HG03354 (cell line): ENCODE results near the gene SIAH2.

Experiments used
- ATAC-seq: cut with Tn5 transposase; IDR thresholded peaks from one replicate; pipeline ENCODE4 v1.9.1; 2021; ENCODE audit warnings: mild to moderate bottlenecking; ENCODE audit not compliant: unreplicated experiment, poor library complexity, severe bottlenecking

The SIAH2 gene

DNA sequence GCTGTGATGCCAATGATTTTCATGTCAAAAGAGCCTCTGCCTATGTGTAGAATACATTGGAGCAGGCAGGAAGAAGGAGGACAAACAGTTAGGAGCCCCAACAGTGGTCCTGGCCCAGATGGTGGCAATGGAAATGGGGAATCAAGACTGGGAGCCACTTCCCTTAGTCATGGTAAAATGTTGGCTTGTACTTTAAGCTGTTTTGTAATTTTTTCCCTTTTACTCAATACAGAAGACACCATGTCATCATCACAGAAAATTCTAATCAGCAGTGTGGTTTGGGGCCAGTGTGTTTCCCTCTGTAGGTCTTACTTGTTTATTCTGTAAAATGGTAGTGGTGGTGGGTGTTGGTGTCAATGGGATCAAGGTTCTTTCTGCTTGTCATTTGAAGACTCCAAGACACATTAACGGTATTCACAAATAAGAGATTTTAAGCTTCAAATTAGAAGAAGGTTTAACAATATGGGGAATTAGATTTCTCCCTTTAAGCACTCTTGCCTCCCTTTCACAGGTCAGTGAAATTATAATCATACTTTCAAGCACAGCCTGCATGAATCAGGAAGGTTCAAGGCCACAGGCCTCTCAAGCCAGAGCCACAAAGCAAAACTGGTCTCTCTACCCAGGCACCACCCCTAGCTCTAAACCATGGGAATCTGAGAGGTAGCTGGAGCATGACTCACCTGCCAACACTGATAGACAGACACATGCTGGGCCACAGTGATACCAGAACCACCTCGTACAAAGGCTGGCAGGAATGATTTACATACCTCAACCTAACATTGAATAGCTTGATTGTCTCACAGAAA lies 24.9 kb downstream of the SIAH2 start:
- peak; percentile 47 for ATAC-seq

DNA sequence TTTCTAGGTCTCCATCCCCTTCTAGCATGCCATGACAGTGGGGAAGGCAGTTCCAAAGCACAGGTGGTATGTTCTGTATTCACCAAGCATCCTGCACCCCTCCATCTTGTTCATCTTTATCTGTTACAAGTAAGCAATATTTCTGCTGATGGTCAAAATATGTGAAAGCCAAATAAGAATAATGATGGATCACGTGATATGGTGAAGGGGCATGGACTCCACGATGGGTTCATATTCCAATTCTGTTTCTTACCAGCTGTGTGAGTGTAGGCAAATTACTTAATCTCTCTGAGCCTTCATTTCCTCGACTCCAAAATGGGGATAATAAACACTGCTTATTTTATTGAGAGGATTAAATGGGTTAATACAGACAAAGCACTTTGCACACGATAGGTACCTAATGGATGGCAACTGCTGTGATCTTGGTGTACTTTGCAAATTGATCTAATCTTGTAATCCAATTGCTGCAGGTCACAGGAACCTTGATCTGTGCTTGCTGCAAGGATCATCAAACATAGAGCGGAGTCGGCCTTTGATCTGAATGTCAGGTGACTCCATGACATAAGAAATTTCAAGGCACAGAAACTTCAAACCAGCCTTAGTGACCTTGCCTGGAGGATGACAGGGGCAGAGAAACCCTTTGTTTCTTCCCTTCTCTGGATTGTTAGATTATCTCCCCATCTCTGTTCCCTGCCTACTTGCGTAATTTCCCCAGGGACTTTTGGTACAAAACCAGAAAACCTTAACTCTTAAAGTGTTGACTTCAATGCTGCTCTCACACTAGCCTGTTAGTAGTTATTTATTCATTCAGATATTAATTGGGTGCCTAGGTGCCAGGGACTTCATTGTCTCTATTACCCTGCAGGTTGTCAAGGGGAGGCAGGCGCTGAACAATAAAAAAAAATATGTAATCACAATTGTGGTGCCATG lies 25.8 kb downstream of the SIAH2 start:
- ATAC-seq: no peak

DNA sequence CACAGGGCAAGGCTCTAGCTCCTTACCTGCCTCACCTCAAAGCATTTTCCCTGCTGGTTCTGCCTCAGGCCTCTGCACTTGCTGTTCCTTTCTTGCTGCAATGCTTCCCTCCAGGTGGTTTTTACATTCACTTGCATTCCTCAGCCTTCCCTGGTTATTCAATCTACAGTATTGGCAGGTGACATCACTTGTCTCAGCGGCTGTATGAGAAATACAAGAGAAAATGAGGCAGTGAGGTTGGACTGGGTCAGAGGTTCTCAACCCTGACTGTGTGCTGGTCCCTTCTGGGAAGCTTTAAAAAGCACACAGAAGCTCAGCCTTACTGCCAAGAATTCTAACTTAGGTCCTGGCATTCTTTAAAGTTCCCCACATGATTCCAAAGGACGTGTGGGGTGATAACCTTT lies 26.7 kb downstream of the SIAH2 start:
- ATAC-seq: no peak

DNA sequence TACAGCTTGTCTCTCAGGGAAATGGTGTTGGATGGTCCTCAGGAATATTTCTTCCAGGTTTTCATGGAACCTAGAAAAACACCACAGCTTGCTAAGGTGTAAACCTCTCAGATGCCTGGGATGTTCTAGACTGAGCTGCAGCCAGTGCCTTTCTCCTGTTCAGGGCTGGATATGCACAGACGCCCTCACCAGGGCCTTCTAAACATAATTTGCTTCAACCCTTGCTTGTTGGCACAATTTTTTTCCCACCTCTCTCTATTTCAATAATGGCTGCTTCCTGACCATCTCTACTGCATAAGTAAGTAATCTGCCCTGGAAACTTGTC lies 28.2 kb downstream of the SIAH2 start:
- ATAC-seq: no peak

DNA sequence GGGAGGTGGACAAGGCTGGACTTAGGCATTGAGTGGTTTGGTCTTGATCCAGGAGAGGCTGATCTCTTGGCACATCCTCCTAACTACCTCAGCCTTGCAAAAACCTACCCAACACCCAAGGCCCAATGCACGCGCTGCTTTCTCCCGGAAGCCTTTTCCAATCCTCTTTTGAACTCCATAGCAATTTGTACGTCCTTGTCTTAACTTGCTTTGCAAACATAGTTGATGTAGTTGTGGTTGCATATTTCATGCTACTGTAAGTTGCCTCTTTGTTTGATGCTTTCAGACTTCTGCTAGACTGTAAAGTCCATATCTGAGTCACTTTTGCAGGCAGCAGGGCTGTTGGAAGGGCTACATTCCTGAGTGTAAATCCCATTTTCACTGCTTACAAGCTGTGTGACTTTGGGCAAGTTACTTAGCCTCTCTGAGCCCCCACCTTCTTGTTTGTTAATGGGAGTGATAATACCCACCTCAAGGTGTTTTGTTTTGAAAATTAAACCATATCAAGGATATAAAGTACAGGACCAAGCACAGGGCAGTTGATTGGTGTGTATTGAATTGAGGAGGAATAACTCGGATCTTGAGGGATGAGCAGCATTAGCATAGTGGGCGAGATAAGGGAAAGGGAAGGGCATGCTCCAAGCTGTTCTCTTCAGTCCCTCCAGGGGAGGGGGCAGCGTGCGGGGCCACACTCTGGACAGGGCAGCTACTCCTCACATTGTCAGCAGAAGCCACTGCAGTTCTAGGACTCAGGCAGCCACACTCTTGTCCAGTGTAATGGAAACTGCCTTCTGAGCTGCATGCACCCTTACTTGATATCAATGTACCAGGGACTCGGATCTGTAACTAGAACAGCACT lies 28.8 kb downstream of the SIAH2 start:
- no peak for ATAC-seq

DNA sequence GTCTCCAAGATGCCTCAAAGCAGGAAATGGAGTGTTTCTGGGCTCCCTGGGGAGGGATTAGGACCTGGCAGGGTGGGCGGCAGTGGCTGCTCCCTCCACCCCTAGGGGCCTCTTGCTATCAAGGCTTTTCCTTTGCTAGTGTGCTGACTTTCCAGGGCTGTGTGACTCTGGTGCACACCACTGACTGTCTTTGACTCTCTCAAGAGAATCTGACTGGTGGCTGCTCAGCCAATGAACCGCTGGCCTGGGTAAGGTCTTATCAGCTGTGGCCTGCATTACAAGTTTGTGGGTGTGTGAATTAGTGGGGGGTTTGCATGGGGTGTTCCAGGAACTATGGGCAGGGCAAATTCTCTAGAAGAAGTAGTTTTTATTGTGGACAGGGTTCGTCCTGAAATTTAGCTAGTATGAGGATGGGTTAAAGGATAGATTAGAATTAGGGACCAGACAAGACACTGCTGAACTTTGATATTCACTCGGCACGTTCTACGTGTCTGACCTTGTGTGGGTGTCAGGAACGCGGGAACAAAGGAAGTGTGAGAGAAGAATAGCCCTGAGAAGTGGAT lies 29.5 kb downstream of the SIAH2 start:
- no peak for ATAC-seq

DNA sequence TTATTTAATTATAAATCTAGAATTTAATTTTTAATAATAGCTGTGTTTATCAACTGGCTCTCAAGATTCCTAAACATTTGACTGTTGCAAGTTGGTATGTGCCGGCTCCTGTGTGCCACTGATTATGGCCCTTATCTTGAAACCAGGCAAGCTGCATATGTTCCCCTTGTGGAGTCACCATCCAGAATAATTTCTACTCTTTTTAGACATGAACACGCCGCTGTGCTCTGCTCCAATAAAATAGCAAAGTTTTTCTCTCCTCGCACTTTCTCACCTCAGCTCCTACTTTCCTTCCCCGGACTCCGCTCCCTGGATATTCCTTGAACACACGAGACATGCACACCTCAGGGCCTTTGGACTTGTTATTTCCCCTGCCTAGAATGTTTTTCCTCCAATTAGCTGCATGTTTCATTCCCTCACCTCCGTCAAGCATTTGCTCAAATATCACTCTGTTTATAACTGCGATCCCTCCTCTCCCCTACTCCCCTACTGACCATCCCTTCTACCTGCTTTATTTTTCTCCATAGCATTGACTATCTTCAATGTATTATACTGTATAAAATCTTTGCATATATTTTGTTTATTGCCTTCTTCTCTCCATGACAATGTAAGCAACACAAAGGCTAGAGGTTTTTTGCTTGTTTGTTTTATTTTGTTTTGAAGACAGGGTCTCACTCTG lies 33.1 kb downstream of the SIAH2 start:
- ATAC-seq: no peak

DNA sequence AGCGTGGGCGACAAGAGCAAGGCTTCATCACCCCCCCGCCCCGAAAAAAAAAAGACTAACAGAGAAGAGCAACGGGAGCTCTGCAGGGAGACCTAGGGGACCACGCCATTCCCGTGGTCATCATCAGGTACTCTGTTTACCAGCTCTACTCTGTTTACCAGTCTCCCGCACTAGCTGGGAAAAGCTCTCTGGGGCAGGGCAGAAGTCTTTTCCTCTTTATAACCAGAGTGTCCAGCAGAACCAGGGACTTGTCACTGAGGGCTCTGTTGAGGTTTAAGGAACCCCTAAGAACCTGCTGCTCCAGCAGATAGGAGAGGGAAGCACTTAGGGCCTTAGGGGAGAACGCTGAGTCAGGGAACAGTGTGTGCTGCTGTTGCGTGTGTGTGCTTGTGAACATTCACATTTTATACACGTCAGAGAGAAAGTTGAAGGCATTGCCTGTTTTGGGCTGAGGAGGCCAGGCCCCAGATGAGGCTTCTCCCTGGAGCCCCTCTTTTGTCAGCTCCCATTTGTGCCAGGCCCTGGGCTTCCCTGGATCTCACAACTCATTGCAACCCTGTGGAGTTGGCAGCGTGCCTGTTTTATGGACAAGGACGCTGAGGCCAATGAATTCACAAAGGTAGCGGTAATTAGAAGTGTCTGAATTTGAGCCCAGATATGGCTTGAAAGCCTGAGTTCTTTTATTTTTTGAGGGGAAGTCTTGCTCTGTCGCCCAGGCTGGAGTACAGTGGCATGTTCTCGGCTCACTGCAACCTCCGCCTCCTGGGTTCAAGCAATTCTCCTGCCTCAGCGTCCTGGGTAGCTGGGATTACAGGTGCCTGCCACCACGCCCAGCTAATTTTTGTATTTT lies 35.1 kb downstream of the SIAH2 start:
- ATAC-seq: no peak

DNA sequence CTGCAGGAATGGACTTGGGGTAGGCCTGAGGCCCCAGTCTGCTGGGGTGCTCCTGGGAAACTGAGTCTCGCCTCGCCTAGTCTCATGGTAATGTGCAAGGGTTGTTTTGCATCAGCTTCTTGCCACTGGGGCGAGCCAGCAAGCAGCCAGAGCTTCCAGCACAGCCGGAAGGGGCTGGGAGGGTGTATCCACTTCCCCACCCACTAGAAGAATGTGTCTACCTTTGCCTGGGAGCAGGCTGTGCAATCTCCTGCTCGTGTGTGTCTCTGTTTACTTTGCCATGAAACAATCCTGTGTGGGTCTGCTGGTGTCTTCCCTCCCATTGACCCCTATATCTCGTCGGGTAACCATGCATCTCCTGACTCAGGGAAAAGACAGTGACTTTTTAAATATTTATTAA lies 37.4 kb downstream of the SIAH2 start:
- ATAC-seq: no peak

DNA sequence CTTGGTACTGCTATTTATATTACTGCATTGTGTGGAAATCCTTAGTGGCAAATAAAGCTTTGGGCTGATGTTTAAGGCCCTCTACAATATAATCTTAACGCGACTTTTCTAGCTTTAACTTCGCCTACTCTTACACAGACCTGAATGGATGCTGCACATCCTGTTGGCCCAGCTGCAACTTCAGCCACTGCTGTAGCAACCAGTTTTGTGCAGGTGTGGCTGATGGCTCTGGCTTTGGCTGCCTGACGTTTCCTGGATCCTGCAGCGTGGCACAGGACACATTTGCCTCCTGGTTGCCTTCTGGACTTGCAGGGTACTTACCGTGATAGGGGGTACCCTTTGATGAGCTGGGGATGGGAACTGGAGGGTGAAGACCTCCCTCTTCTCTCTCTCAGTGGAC lies 39.0 kb downstream of the SIAH2 start:
- ATAC-seq: no peak

DNA sequence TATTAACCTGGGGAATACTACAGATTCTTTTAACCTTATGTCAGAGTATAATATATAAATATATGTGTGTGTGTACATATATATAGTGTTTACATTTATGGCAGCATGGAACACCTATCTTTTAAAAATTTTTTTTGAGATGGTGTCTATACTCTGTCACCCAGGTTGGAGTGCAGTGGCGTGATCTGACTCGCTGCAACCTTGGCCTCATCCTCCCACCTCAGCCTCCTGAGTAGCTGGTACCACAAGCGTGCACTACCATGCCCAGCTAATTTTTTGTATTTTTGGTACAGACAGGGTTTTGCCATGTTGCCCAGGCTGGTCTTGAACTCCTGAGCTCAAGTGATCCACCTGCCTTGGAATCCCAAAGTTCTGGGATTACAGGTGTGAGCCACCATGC lies 40.7 kb downstream of the SIAH2 start:
- ATAC-seq: no peak

DNA sequence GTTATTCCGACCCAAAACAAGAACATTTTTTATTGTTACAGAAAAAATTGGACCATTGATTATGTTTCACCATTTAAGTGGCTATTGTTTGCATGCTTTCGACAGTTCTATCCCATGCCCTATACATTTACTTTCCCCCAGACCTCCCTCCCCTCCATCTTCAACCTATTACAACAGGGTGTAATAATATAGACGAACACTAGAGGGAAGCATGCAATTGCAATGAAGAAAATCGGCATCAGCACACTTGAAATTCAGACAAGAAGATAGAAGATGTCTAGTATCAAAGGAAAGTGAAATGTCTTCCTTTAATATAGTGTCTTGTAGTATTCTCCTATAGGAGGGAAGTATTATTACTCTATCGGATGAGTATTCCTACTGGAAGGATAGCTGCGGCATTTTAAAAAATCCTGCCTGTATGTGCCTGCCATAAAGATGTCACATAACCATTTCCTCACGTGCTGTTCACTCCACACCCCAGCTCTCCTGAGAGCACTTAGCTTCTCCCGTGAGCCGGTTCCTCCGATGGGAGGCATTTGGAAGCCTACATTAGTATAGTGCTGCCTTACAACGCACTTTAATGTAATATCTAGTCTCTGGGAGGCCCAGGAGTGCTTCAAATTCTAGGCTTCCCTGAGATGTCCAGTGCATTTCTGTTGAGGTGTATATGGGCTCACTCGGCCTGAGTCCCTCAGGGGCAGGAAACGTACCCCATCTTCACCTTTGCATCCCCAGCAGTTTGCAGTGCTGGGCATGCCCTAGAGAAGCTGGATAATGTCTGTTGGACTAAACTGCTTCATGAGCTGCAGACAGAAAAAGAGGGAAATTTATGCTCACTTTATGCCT lies 41.5 kb downstream of the SIAH2 start:
- ATAC-seq: peak; percentile 90

DNA sequence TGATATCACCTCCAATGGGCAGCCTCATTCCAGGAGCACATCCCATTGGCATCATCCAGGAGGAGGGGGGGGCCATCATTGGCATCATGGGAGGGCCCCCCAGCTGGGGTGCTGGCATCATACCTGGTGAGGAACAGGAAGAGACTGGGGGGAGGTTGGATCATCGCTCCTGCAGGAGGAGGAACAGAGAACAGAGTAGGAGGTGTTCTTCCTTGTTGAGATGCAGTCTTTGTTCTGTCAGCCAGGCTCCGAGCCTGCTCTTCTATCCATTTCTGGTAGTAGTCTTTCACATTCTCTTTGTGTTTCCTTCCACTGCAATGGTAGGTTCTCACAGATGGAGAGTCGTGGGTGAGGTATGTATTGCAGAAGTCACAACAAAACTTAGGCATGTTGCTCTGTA lies 42.5 kb downstream of the SIAH2 start:
- ATAC-seq: no peak

DNA sequence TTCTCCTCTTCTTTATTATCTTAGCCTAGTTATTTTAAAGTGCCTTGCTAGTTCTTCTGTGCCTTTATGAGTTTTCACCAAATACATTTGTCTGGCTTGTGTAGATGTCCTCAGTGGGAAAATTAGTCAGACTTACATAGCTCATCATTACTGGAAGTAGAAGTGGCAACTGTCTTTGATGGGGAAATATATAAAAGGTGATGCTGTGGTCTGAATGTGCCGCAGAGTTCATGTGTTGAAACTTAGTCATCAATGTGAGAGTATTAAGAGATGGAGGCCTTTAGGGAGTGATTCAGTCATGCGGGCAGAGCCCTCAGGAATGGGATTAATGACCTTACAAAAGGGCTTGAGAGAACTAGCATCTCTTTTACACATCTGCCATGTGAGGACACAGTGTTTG lies 52.9 kb downstream of the SIAH2 start:
- no peak for ATAC-seq

DNA sequence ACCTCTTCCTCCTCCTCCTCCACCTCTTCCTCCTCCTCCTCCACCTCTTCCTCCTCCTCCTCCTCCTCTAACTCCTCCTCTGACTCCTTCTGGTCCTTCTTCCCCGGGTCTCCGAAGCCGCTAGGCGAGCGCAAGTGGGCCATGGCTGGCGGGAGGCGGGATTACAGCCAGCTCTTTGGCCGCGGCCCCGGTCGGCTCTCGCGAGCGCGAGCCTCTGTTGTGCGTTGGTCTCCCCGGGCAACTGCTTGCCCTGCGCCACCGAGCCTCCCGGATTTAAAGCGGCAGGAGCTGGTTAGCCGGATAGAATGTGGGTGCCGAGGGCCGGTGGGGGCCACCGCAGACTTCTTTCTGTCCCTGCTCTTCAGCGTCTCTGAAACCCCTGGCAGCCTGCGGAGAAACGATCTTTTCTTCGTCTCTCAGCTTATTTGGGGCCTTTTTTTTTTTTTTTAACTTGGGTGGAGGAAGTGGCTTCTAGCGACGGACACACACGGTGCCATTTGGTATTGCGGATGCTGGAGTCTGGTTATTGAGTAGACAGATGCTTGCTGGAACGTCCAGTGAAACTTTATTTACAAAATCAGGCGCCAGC lies 59.1 kb downstream of the SIAH2 start, which contains the start of gene ERICH6:
Gene ERICH6 (minus strand): TSS at position 165 of the 589 bp plus-strand sequence. CDS start 22 bp downstream, at position 143.
- peak; percentile 98 for ATAC-seq

DNA sequence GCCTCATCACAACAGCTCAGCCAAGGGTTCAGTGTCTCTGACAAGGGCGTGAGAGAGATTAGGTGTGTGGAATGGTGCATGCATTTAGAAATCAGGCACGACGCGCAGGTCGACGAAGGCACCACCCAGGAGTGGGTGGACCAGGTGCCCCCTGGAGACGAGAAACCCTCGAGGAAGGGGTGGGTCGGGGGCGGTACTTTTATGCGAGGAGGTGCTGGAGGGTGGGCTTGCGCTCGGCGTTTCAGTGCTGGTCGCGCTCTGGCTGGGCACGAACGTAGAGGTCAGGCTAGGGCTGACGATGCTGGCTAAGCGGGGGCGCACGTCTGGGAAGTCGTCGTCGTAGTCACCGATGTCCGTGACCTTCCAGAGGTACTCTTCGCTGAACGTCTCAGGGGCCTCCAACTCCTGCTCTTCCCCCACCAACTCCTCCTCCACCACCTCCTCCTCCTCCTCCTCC lies 59.6 kb downstream of the SIAH2 start:
- ATAC-seq: peak; percentile 35

DNA sequence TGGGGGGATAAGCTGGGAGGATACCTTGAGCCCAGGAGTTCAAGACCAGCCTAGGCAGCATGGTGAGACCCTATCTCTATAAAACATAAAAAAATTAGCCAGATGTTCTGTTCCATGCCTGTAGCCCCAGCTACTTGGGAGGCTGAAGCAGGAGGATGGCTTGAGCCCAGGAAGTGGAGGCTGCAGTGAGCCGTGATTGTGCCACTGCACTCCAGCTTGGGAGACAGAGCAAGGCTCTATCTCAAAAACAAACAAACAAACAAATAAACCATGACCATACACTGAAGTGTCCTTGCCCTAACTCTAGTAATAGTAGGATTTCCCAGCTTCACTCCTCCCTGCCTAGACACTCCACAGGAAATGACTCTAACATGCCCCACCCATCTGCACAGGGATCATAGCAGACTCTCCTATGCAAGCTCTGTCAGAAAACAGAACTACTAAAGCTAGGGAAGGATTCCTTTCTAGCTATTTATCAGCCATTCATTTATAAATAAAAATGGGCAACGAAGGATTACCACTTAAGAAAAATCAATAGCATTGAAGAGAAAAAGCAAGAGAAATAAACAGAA lies 63.8 kb downstream of the SIAH2 start:
- ATAC-seq: no peak
